CD4-positive, alpha-beta T cell treated with Interleukin-4 for 1 hour (primary cell): ENCODE results near the gene TXNDC8.
A peak's percentile ranks its signal among the peaks of the same experiment; 100 is the strongest.
"Not testable (repeated sequence)": the region's sequence is repeated elsewhere in the genome, so short reads cannot be mapped to it uniquely, and the experiment has no call there.

ENCODE experiments used
- DNase-seq, 2 donors: peaks; one replicate each; pipeline ENCODE4 v3.0.0-alpha.2; 2020 to 2022

TXNDC8 gene

GRCh38 chr9:110337727-110338126 lies at the start of gene TXNDC8:
TXNDC8 (minus strand) TSS chr9:110337863.
- no peak for DNase-seq

GRCh38 chr9:110383491-110383890 lies 45.8 kb upstream of the TXNDC8 start:
- no peak for DNase-seq

- DNase-seq = no peak
These were observed 45.1 kb upstream of the TXNDC8 start for GRCh38 chr9:110382731-110383130.

- no peak for DNase-seq
These were observed 33.8 kb upstream of the TXNDC8 start for GRCh38 chr9:110371411-110372007.

- DNase-seq = no peak
These were observed 32.7 kb upstream of the TXNDC8 start for GRCh38 chr9:110370315-110370714.

- no peak for DNase-seq
These were observed 26.8 kb upstream of the TXNDC8 start for GRCh38 chr9:110364451-110364850.

GRCh38 chr9:110358992-110359391 lies 21.3 kb upstream of the TXNDC8 start:
- not testable (repeated sequence) for DNase-seq

- no peak for DNase-seq
These were observed 19.8 kb upstream of the TXNDC8 start for GRCh38 chr9:110357505-110357904.

- no peak for DNase-seq
These were observed 19.2 kb upstream of the TXNDC8 start for GRCh38 chr9:110356639-110357395.

- DNase-seq = no peak
These were observed 18.2 kb upstream of the TXNDC8 start for GRCh38 chr9:110355911-110356310.

GRCh38 chr9:110351009-110351467 lies 13.4 kb upstream of the TXNDC8 start:
- DNase-seq = no peak

- DNase-seq = no peak
These were observed 8.7 kb upstream of the TXNDC8 start for GRCh38 chr9:110346325-110346724.

GRCh38 chr9:110344821-110345220 lies 7.2 kb upstream of the TXNDC8 start:
- DNase-seq = no peak

- no peak for DNase-seq
These were observed 5.9 kb upstream of the TXNDC8 start for GRCh38 chr9:110343551-110343950.

GRCh38 chr9:110340306-110340705 lies 2.6 kb upstream of the TXNDC8 start:
- no peak for DNase-seq

GRCh38 chr9:110338143-110338542 lies 480 bp upstream of the TXNDC8 start:
- no peak for DNase-seq

GRCh38 chr9:110336363-110336762 lies 1.3 kb downstream of the TXNDC8 start:
- no peak for DNase-seq

GRCh38 chr9:110334871-110335270 lies 2.8 kb downstream of the TXNDC8 start:
- no peak for DNase-seq

- no peak for DNase-seq
These were observed 3.5 kb downstream of the TXNDC8 start for GRCh38 chr9:110334183-110334582.

GRCh38 chr9:110332766-110333165 lies 4.9 kb downstream of the TXNDC8 start:
- no peak for DNase-seq

GRCh38 chr9:110330484-110331105 lies 7.1 kb downstream of the TXNDC8 start:
- DNase-seq = no peak

GRCh38 chr9:110329639-110330230 lies 7.9 kb downstream of the TXNDC8 start:
- DNase-seq = peak in 1 of 2 donors; percentile 22

GRCh38 chr9:110328763-110329162 lies 8.9 kb downstream of the TXNDC8 start:
- DNase-seq = no peak

- no peak for DNase-seq
These were observed 9.9 kb downstream of the TXNDC8 start for GRCh38 chr9:110327716-110328115.
